ENCODE results near the gene TAF4B. TPM values are rescaled to one million over a fixed set of nuclear protein-coding genes. Genes with fewer than 3 reads are reported as not detected.

The TAF4B gene
- total and polyA plus RNA-seq, 10 of the 15 experiments (the other 5 are each of a cell fraction or from before 2014, with no cell fraction given) = 2.3 to 15.0 (median 12.2) TPM

DNA sequence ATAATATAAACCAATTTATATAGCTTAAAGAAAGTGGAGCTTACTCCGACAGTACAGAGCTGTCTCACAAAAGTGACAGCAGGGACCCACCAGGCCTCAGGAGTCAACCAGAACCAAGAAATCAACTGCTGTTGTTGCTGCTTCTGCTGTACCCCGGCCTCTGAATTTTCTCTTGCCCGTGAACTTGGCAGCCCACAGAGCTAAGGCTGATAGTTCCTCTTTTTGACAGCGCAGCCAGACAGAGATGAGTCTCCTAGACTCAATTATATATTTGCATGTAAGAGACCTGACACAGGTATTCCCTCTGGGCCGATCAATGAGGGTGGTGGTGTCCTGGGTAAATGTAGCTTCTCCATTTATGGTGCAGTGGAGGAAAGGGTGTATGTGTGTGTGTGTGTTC lies 212.7 kb downstream of the TAF4B start (continued):
- TF ChIP-seq ZNF384 (IDR thresholded peaks at IDR 0.05; ENCODE audit: borderline replicate concordance, low read depth, low read length) (no peak), PAX5 (IDR thresholded peaks at IDR 0.05; ENCODE audit: borderline replicate concordance, low read depth, low read length) (no peak), JUND (IDR thresholded peaks at IDR 0.05; ENCODE audit: low read depth, low read length) (no peak), RAD51 (IDR thresholded peaks at IDR 0.05) (no peak), MTA2 (IDR thresholded peaks at IDR 0.05; ENCODE audit: low read depth) (peak; percentile 73), EED (IDR thresholded peaks at IDR 0.05; ENCODE audit: low read depth) (no peak), CHD2 (IDR thresholded peaks at IDR 0.05; ENCODE audit: borderline replicate concordance, low read depth, low read length) (0 out of 2 replicates have a peak, but pooled peaks have one; percentile 29), EGR1 (IDR thresholded peaks at IDR 0.05; ENCODE audit: borderline replicate concordance in 1 of 2, low read depth in 2 of 2, low read length in 2 of 2) (no peak), BACH1 (IDR thresholded peaks at IDR 0.05; ENCODE audit: borderline replicate concordance) (no peak), NRF1 (conservative IDR thresholded peaks at IDR 0.05; ENCODE audit: low read depth, low read length) (no peak), CHD4 (IDR thresholded peaks at IDR 0.05) (no peak), ATF7 (IDR thresholded peaks at IDR 0.05; ENCODE audit: low read depth) (peak; percentile 69), ETV6 (conservative IDR thresholded peaks at IDR 0.05 in 1 of 2, IDR thresholded peaks at IDR 0.05 in 1 of 2; ENCODE audit: borderline replicate concordance in 1 of 2, low read depth in 1 of 2) (no peak), ASH2L (IDR thresholded peaks at IDR 0.05; ENCODE audit: borderline replicate concordance, low read depth) (no peak), ZNF24 (IDR thresholded peaks at IDR 0.05) (0 out of 2 replicates have a peak, but pooled peaks have one; percentile 43), STAT1 (conservative IDR thresholded peaks at IDR 0.05) (no peak), BRCA1 (IDR thresholded peaks at IDR 0.05; ENCODE audit: low read depth, low read length) (no peak), NR2C1 (IDR thresholded peaks at IDR 0.05) (no peak), STAT3 (IDR thresholded peaks at IDR 0.05; ENCODE audit: low read depth, low read length) (no peak), SMC3 (IDR thresholded peaks at IDR 0.05; ENCODE audit: borderline replicate concordance, low read length) (no peak), NFIC (IDR thresholded peaks at IDR 0.05; ENCODE audit: low read depth, low read length) (no peak; the same call in 1 of the 2 replicates), TBL1XR1 (IDR thresholded peaks at IDR 0.05; ENCODE audit: low read depth, low read length) (no peak), IKZF2 (IDR thresholded peaks at IDR 0.05) (peak; percentile 64 to 66; a peak in 2 of 4 replicates)
- TF ChIP-seq, protein P1, sequence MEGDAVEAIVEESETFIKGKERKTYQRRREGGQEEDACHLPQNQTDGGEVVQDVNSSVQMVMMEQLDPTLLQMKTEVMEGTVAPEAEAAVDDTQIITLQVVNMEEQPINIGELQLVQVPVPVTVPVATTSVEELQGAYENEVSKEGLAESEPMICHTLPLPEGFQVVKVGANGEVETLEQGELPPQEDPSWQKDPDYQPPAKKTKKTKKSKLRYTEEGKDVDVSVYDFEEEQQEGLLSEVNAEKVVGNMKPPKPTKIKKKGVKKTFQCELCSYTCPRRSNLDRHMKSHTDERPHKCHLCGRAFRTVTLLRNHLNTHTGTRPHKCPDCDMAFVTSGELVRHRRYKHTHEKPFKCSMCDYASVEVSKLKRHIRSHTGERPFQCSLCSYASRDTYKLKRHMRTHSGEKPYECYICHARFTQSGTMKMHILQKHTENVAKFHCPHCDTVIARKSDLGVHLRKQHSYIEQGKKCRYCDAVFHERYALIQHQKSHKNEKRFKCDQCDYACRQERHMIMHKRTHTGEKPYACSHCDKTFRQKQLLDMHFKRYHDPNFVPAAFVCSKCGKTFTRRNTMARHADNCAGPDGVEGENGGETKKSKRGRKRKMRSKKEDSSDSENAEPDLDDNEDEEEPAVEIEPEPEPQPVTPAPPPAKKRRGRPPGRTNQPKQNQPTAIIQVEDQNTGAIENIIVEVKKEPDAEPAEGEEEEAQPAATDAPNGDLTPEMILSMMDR (IDR thresholded peaks at IDR 0.05 in 2 of 3, conservative IDR thresholded peaks at IDR 0.05 in 1 of 3; ENCODE audit: control insufficient read depth in 2 of 3, extremely low read depth in 1 of 3, insufficient read depth in 1 of 3, low read depth in 3 of 3, low read length in 3 of 3) = no peak
- TF ChIP-seq, protein P2, sequence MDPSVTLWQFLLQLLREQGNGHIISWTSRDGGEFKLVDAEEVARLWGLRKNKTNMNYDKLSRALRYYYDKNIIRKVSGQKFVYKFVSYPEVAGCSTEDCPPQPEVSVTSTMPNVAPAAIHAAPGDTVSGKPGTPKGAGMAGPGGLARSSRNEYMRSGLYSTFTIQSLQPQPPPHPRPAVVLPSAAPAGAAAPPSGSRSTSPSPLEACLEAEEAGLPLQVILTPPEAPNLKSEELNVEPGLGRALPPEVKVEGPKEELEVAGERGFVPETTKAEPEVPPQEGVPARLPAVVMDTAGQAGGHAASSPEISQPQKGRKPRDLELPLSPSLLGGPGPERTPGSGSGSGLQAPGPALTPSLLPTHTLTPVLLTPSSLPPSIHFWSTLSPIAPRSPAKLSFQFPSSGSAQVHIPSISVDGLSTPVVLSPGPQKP (IDR thresholded peaks at IDR 0.05; ENCODE audit: low read depth, low read length) = no peak
- TF ChIP-seq, protein P3, sequence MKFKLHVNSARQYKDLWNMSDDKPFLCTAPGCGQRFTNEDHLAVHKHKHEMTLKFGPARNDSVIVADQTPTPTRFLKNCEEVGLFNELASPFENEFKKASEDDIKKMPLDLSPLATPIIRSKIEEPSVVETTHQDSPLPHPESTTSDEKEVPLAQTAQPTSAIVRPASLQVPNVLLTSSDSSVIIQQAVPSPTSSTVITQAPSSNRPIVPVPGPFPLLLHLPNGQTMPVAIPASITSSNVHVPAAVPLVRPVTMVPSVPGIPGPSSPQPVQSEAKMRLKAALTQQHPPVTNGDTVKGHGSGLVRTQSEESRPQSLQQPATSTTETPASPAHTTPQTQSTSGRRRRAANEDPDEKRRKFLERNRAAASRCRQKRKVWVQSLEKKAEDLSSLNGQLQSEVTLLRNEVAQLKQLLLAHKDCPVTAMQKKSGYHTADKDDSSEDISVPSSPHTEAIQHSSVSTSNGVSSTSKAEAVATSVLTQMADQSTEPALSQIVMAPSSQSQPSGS (IDR thresholded peaks at IDR 0.05; ENCODE audit: low read length) = no peak; the same call in 1 of the 2 replicates

Data from GM12878 (cell line).